ENCODE data around the gene ABCB6. TPM values are rescaled to one million over a fixed set of nuclear protein-coding genes. Genes with fewer than 3 reads are reported as not detected.
A peak's percentile ranks its signal among the peaks of the same experiment; 100 is the strongest.
"Not testable (repeated sequence)": the region's sequence is repeated elsewhere in the genome, so short reads cannot be mapped to it uniquely, and the experiment has no call there.

The ABCB6 gene
- 11.7 TPM for polyA plus RNA-seq (2013, experiment 1 of 2)
- 11.0 TPM for polyA plus RNA-seq (2013, experiment 2 of 2)

GRCh38 chr2:219218732-219219701 is at the start of gene ABCB6:
ABCB6 (minus strand) TSS chr2:219218958; CDS start chr2:219218673, 285 bp downstream.
- WGBS, 2 experiments (ENCODE audit: insufficient coverage in 2 of 2), result 23 to 28% methylated on average over 56 to 66 of the region's 71 CpGs
- H3K36me3 ChIP-seq (ENCODE audit: control insufficient read depth, insufficient read depth, low read length), result peaks cover 56% of the 10 kb centered on the region
- peaks cover 7% of the 10 kb centered on the region for H3K4me1 ChIP-seq (ENCODE audit: control insufficient read depth, insufficient read depth, low read length, poor library complexity, severe bottlenecking)
- H3K27ac ChIP-seq (ENCODE audit: low read depth, low read length, severe bottlenecking), result peak within 1 kb of the TSS; percentile 96
- peak within 1 kb of the TSS; percentile 52 for H3K4me3 ChIP-seq (ENCODE audit: extremely low read depth, insufficient read depth, low read length, poor library complexity, severe bottlenecking)
- H3K9me3 ChIP-seq (ENCODE audit: control insufficient read depth, low read length), result no peaks in the 10 kb centered on the region

- 100% methylated on average over 1 of the region's 2 CpGs; no CpG with 5 or more reads in 1 of the 2 experiments for WGBS, 2 experiments (ENCODE audit: insufficient coverage in 2 of 2)
- no peak overlapping the region for H3K4me3 ChIP-seq (ENCODE audit: extremely low read depth, insufficient read depth, low read length, poor library complexity, severe bottlenecking)
These were observed 49.5 kb upstream of the ABCB6 start for GRCh38 chr2:219268294-219268693.

DNA sequence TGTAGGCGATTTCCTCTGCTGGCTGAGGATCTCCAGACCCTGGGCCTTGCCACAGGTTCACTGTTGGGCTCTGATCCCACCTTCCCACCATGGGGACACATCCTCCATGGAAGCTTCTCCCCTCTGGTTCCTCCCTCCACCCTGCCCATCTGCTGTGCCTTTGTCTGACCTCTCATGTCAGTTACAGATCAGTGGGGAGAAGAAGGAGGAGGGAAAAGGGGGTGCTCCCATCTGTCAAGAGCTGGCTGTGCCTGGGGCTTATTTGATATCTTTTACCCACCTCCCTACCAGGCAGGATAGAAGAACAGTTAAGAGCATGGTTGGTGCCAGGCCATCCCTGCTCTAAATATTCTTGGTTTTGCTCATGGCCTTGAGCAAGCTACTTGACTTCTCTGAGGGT is 48.1 kb upstream of the ABCB6 start:
- Histone ChIP-seq H3K4me1 (ENCODE audit: control insufficient read depth, insufficient read depth, low read length, poor library complexity, severe bottlenecking) (no peaks in the 10 kb centered on the region), H3K9me3 (ENCODE audit: control insufficient read depth, low read length) (no peaks in the 10 kb centered on the region), H3K4me3 (ENCODE audit: extremely low read depth, insufficient read depth, low read length, poor library complexity, severe bottlenecking) (no peak overlapping the region), H3K36me3 (ENCODE audit: control insufficient read depth, insufficient read depth, low read length) (no peaks in the 10 kb centered on the region), H3K27ac (ENCODE audit: low read depth, low read length, severe bottlenecking) (no peak overlapping the region)
- 86 to 100% methylated on average over 1 of the region's 1 CpG for WGBS, 2 experiments (ENCODE audit: insufficient coverage in 2 of 2)

More at GRCh38 chr2:219268294-219268693, 49.5 kb upstream of the ABCB6 start:
- H3K4me1 ChIP-seq (ENCODE audit: control insufficient read depth, insufficient read depth, low read length, poor library complexity, severe bottlenecking), result peaks cover 6% of the 10 kb centered on the region
- no peaks in the 10 kb centered on the region for H3K36me3 ChIP-seq (ENCODE audit: control insufficient read depth, insufficient read depth, low read length)
- H3K27ac ChIP-seq (ENCODE audit: low read depth, low read length, severe bottlenecking), result no peak overlapping the region
- no peaks in the 10 kb centered on the region for H3K9me3 ChIP-seq (ENCODE audit: control insufficient read depth, low read length)

DNA sequence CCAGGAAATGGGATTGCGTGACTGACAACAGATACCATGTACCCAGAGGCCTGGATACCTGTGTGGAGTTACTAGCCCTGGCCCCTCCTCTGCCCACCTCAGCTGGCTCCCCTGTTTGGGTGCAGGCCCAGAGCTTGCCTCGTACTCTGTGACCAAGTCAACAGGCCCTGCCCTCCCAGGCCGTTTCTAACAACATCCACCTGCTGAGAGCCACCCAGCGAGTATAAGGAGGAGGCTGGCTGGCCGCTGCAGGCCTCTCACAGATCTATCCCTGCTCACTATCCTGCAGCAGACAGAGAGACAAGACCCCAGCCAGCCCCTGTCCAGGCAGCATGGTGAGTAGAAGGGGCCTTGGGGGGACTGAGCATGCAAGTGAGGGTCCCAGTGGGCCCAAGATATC is 47.5 kb upstream of the ABCB6 start:
- Histone ChIP-seq H3K4me3 (ENCODE audit: extremely low read depth, insufficient read depth, low read length, poor library complexity, severe bottlenecking) (no peak overlapping the region), H3K36me3 (ENCODE audit: control insufficient read depth, insufficient read depth, low read length) (no peaks in the 10 kb centered on the region), H3K27ac (ENCODE audit: low read depth, low read length, severe bottlenecking) (no peak overlapping the region), H3K9me3 (ENCODE audit: control insufficient read depth, low read length) (no peaks in the 10 kb centered on the region), H3K4me1 (ENCODE audit: control insufficient read depth, insufficient read depth, low read length, poor library complexity, severe bottlenecking) (no peaks in the 10 kb centered on the region)
- WGBS, 2 experiments (ENCODE audit: insufficient coverage in 2 of 2), result 72 to 92% methylated on average over 1 to 4 of the region's 5 CpGs

GRCh38 chr2:219261024-219261855 is 42.5 kb upstream of the ABCB6 start:
- Histone ChIP-seq H3K36me3 (ENCODE audit: control insufficient read depth, insufficient read depth, low read length) (no peaks in the 10 kb centered on the region), H3K9me3 (ENCODE audit: control insufficient read depth, low read length) (no peaks in the 10 kb centered on the region), H3K4me1 (ENCODE audit: control insufficient read depth, insufficient read depth, low read length, poor library complexity, severe bottlenecking) (no peaks in the 10 kb centered on the region), H3K27ac (ENCODE audit: low read depth, low read length, severe bottlenecking) (no peak overlapping the region), H3K4me3 (ENCODE audit: extremely low read depth, insufficient read depth, low read length, poor library complexity, severe bottlenecking) (no peak overlapping the region)
- 83 to 85% methylated on average over 2 to 4 of the region's 5 CpGs for WGBS, 2 experiments (ENCODE audit: insufficient coverage in 2 of 2)

DNA sequence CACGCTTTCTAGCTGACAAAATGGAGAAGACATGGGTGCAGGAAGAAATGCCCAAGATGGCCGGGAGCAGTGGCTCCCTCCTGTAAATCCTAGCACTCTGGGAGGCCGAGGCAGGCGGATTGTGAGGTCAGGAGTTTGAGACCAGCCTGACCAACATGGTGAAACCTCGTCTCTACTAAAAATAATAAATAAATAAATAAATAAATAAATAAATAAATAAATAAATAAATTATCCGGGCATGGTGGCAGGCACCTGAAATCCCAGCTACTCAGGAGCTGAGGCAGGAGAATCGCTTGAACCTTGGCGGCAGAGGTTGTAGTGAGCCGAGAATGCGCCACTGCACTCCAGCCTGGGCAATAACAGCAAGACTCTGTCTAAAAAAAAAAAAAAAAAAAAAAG is 40.2 kb upstream of the ABCB6 start:
- H3K4me3 ChIP-seq (ENCODE audit: extremely low read depth, insufficient read depth, low read length, poor library complexity, severe bottlenecking); H3K27ac ChIP-seq (ENCODE audit: low read depth, low read length, severe bottlenecking); H3K9me3 ChIP-seq (ENCODE audit: control insufficient read depth, low read length); H3K36me3 ChIP-seq (ENCODE audit: control insufficient read depth, insufficient read depth, low read length); H3K4me1 ChIP-seq (ENCODE audit: control insufficient read depth, insufficient read depth, low read length, poor library complexity, severe bottlenecking): not testable (repeated sequence)
- WGBS, 2 experiments (ENCODE audit: insufficient coverage in 2 of 2), result 87 to 92% methylated on average over 5 to 7 of the region's 10 CpGs

DNA sequence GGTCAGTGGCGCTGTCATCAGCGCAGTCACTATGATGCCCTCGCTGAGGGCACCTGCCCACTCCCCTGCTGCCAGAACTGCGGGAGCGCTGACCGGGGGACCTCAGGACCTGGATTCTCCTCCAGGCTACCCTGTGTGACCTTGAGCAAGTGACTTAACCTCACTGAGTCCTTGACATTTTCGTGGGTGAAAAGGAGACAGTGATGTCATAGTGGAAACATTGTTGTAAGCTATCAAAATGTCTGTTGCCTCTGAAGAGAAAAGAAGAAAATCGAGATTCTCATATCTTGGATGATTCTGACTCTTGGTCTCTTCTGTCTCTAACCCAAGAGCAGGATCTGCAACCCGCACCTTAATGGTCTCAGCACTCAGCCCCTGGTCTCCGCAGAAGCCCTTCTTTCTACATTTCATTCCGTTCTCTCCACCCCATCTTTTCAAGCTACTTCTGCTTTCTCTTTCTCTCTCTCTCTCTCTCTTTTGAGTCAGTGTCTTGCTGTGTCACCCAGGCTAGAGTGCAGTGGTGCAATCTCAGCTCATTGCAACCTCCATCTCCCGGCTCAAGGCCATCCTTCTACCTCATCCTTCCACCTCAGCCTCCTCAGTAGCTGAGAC is 35.9 kb upstream of the ABCB6 start:
- WGBS, 2 experiments (ENCODE audit: insufficient coverage in 2 of 2), result 29 to 34% methylated on average over 11 to 12 of the region's 12 CpGs
- H3K9me3 ChIP-seq (ENCODE audit: control insufficient read depth, low read length), result no peaks in the 10 kb centered on the region
- H3K36me3 ChIP-seq (ENCODE audit: control insufficient read depth, insufficient read depth, low read length), result no peaks in the 10 kb centered on the region
- no peak overlapping the region for H3K27ac ChIP-seq (ENCODE audit: low read depth, low read length, severe bottlenecking)
- H3K4me3 ChIP-seq (ENCODE audit: extremely low read depth, insufficient read depth, low read length, poor library complexity, severe bottlenecking), result peak overlapping the region; percentile 34
- H3K4me1 ChIP-seq (ENCODE audit: control insufficient read depth, insufficient read depth, low read length, poor library complexity, severe bottlenecking), result peaks cover 27% of the 10 kb centered on the region

DNA sequence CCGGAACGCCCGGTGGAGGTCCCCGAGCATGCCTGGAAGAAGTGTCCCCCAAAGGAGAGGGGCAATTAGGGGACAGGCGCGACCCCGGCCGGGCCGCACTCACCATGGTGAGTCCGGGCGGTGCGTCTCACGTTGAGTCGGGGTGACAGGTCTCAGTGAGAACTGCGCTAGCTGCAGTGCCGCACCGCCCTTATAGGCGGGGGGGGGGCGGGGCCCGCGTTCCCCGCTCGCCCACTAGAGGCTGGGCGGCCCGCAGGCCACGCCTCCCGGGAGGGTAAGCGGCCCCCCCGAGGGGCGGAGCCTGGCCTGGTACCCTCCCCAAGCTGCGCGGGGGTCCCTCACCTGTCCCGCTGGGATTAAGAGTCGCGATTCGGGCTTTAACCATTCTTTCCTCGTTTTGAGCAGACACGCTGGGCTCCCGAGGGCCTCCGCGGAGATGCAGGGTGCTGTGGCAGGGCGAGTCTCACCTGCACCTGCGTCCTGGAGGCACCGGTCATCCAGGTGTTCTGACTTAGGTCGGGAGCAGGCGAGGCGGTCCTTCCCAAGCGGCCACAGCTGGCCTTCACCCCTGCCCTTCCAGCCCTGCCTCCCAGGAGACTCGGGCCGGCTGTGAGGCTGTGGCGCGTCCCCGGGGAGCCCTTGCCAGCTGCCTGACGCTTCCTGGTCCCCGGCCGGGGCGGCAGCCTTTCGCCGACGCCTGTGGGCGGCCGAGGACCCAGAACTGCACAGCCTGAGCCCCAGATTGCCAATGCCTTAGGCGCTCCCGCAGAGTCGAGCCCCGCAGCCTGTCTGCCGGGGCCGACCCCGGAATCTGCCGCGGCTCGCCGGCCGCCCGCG is 35.2 kb upstream of the ABCB6 start, which contains the start of gene TUBA4A:
TUBA4A (minus strand) TSS at position 166 of the 837 bp plus-strand sequence; CDS start at position 106, 60 bp downstream.
- peaks cover 34% of the 10 kb centered on the region for H3K4me1 ChIP-seq (ENCODE audit: control insufficient read depth, insufficient read depth, low read length, poor library complexity, severe bottlenecking)
- no peak within 1 kb of the TSS for H3K27ac ChIP-seq (ENCODE audit: low read depth, low read length, severe bottlenecking)
- peak within 1 kb of the TSS; percentile 34 for H3K4me3 ChIP-seq (ENCODE audit: extremely low read depth, insufficient read depth, low read length, poor library complexity, severe bottlenecking)
- H3K9me3 ChIP-seq (ENCODE audit: control insufficient read depth, low read length), result no peaks in the 10 kb centered on the region
- H3K36me3 ChIP-seq (ENCODE audit: control insufficient read depth, insufficient read depth, low read length), result no peaks in the 10 kb centered on the region
- 1 to 2% methylated on average over 63 to 71 of the region's 76 CpGs for WGBS, 2 experiments (ENCODE audit: insufficient coverage in 2 of 2)

GRCh38 chr2:219252900-219253752 is 34.4 kb upstream of the ABCB6 start, which contains the start of gene TUBA4B:
TUBA4B (plus strand) TSS chr2:219253243; CDS start chr2:219253408, 165 bp downstream.
- WGBS, 2 experiments (ENCODE audit: insufficient coverage in 2 of 2), result 2% methylated on average over 17 to 34 of the region's 49 CpGs
- Histone ChIP-seq H3K27ac (ENCODE audit: low read depth, low read length, severe bottlenecking) (no peak within 1 kb of the TSS), H3K36me3 (ENCODE audit: control insufficient read depth, insufficient read depth, low read length) (peaks cover 4% of the 10 kb centered on the region), H3K9me3 (ENCODE audit: control insufficient read depth, low read length) (no peaks in the 10 kb centered on the region), H3K4me1 (ENCODE audit: control insufficient read depth, insufficient read depth, low read length, poor library complexity, severe bottlenecking) (peaks cover 38% of the 10 kb centered on the region), H3K4me3 (ENCODE audit: extremely low read depth, insufficient read depth, low read length, poor library complexity, severe bottlenecking) (peak within 1 kb of the TSS; percentile 34)
